ENCODE data around the gene PLD2.
"Not testable (repeated sequence)": the region's sequence is repeated elsewhere in the genome, so short reads cannot be mapped to it uniquely, and the experiment has no call there.

PLD2 gene

GRCh38 chr17:4790705-4791088 is 16.3 kb upstream of the PLD2 start:
- no peak for DNase-seq (ENCODE audit: low spot score)

- no peak for DNase-seq (ENCODE audit: low spot score)
Measured at GRCh38 chr17:4795168-4795567, 11.8 kb upstream of the PLD2 start.

- no peak for DNase-seq (ENCODE audit: low spot score)
Measured at GRCh38 chr17:4796552-4796920, 10.4 kb upstream of the PLD2 start.

- no peak for DNase-seq (ENCODE audit: low spot score)
Measured at GRCh38 chr17:4800462-4801196, 6.3 kb upstream of the PLD2 start.

GRCh38 chr17:4802228-4802627 is 4.7 kb upstream of the PLD2 start, which contains the start of gene C17orf114:
Gene C17orf114, minus strand, starts transcription at chr17:4802328.
- no peak for DNase-seq (ENCODE audit: low spot score)

GRCh38 chr17:4806456-4806776 is 536 bp upstream of the PLD2 start:
- DNase-seq (ENCODE audit: low spot score): peak; percentile 29

- no peak for DNase-seq (ENCODE audit: low spot score)
Measured at GRCh38 chr17:4807605-4808377, 839 bp downstream of the PLD2 start.

- DNase-seq (ENCODE audit: low spot score): no peak
Measured at GRCh38 chr17:4808378-4808767, 1.4 kb downstream of the PLD2 start.

- DNase-seq (ENCODE audit: low spot score): no peak
Measured at GRCh38 chr17:4810696-4811290, 3.8 kb downstream of the PLD2 start.

- no peak for DNase-seq (ENCODE audit: low spot score)
Measured at GRCh38 chr17:4811471-4811870, 4.5 kb downstream of the PLD2 start.

- DNase-seq (ENCODE audit: low spot score): no peak
Measured at GRCh38 chr17:4812690-4813089, 5.7 kb downstream of the PLD2 start.

GRCh38 chr17:4815043-4815675 is 8.2 kb downstream of the PLD2 start:
- DNase-seq (ENCODE audit: low spot score): no peak

GRCh38 chr17:4816826-4817225 is 9.9 kb downstream of the PLD2 start:
- DNase-seq (ENCODE audit: low spot score): no peak

- DNase-seq (ENCODE audit: low spot score): no peak
Measured at GRCh38 chr17:4818276-4818675, 11.3 kb downstream of the PLD2 start.

- DNase-seq (ENCODE audit: low spot score): no peak
Measured at GRCh38 chr17:4822835-4823234, 15.9 kb downstream of the PLD2 start.

- no peak for DNase-seq (ENCODE audit: low spot score)
Measured at GRCh38 chr17:4823373-4824089, 16.6 kb downstream of the PLD2 start.

GRCh38 chr17:4827399-4827798 is 20.4 kb downstream of the PLD2 start:
- DNase-seq (ENCODE audit: low spot score): no peak

GRCh38 chr17:4832829-4833177 is 25.9 kb downstream of the PLD2 start:
- DNase-seq (ENCODE audit: low spot score): not testable (repeated sequence)

- peak; percentile 96 for DNase-seq (ENCODE audit: low spot score)
Measured at GRCh38 chr17:4833178-4833940, 26.4 kb downstream of the PLD2 start, which contains the start of gene MINK1. Gene MINK1, plus strand, starts transcription at chr17:4833340. Its CDS starts 244 bp downstream, at chr17:4833584.

- no peak for DNase-seq (ENCODE audit: low spot score)
Measured at GRCh38 chr17:4833941-4834680, 27.2 kb downstream of the PLD2 start.

GRCh38 chr17:4834681-4835020 is 27.7 kb downstream of the PLD2 start:
- DNase-seq (ENCODE audit: low spot score): no peak

Measured in LoVo (cell line).